MM.1S (cell line): ENCODE data around the gene VPS29.

Experiments
- DNase-seq: peaks from one replicate; pipeline ENCODE4 v3.0.0-alpha.2; 2015
- H2AFZ ChIP-seq: fragments of 300-600 bp; sonication (generic); 2 replicates; pipeline ENCODE4 v1.6.0; 2016; ENCODE audit warnings: antibody characterized with exemption, low read length
- H3F3A ChIP-seq: fragments of 300-600 bp; sonication (generic); 2 replicates; pipeline ENCODE4 v1.6.1; 2016; ENCODE audit warnings: mild to moderate bottlenecking, antibody characterized with exemption, low read length, moderate library complexity, mixed read lengths; ENCODE audit not compliant: insufficient read depth
- H3K27ac ChIP-seq: fragments of 300-600 bp; sonication (generic); 2 replicates; pipeline ENCODE4 v1.5.1; 2016; ENCODE audit warnings: mild to moderate bottlenecking, low read length
- H3K27me3 ChIP-seq: fragments of 300-600 bp; sonication (generic); replicated peaks from 2 replicates; pipeline ENCODE4 v1.6.0; 2016; ENCODE audit warnings: low read length; ENCODE audit not compliant: insufficient read depth
- H3K36me3 ChIP-seq: fragments of 300-600 bp; sonication (generic); replicated peaks from 2 replicates; pipeline ENCODE4 v1.6.1; 2016; ENCODE audit warnings: mild to moderate bottlenecking, low read length, mixed read lengths; ENCODE audit not compliant: insufficient read depth
- H3K4me1 ChIP-seq: fragments of 300-600 bp; sonication (generic); 2 replicates; pipeline ENCODE4 v1.6.1; 2016; ENCODE audit warnings: low read length, mixed read lengths
- H3K4me2 ChIP-seq: fragments of 300-600 bp; sonication (generic); 2 replicates; pipeline ENCODE4 v1.6.0; 2016; ENCODE audit warnings: low read depth, low read length
- H3K4me3 ChIP-seq: fragments of 300-600 bp; sonication (generic); 2 replicates; pipeline ENCODE4 v1.5.1; 2016; ENCODE audit warnings: low read length, mixed read lengths
- H3K79me2 ChIP-seq: fragments of 300-600 bp; sonication (generic); 2 replicates; pipeline ENCODE4 v1.6.1; 2016; ENCODE audit warnings: mixed run types, low read length, mixed read lengths
- H3K9ac ChIP-seq: fragments of 300-600 bp; sonication (generic); 2 replicates; pipeline ENCODE4 v1.6.1; 2016; ENCODE audit warnings: low read length, mixed read lengths
- H3K9me2 ChIP-seq: fragments of 300-600 bp; sonication (generic); replicated peaks from 2 replicates; pipeline ENCODE4 v1.6.1; 2016; ENCODE audit warnings: mild to moderate bottlenecking, low read length, mixed read lengths; ENCODE audit not compliant: insufficient read depth
- H3K9me3 ChIP-seq: fragments of 300-600 bp; sonication (generic); replicated peaks from 2 replicates; pipeline ENCODE4 v1.6.1; 2016; ENCODE audit warnings: mild to moderate bottlenecking, low read length, mixed read lengths; ENCODE audit not compliant: insufficient read depth
- H4K20me1 ChIP-seq: fragments of 300-600 bp; sonication (generic); 2 replicates; pipeline ENCODE4 v1.6.1; 2016; ENCODE audit warnings: mild to moderate bottlenecking, low read length, moderate library complexity, mixed read lengths; ENCODE audit not compliant: insufficient read depth
- CTCF ChIP-seq: fragments of 300-600 bp; sonication (generic); IDR thresholded peaks from 2 replicates; pipeline ENCODE4 v1.5.1; 2016; ENCODE audit warnings: antibody characterized with exemption, low read length, mixed read lengths
- EZH2 ChIP-seq: fragments of 300-600 bp; sonication (generic); optimal IDR thresholded peaks from 2 replicates; pipeline ENCODE3; 2017; ENCODE audit warnings: low read depth, mild to moderate bottlenecking, antibody characterized with exemption, low read length, mixed read lengths
- EZH2phosphoT487 ChIP-seq: fragments of 300-600 bp; sonication (generic); IDR thresholded peaks from 2 replicates; pipeline ENCODE4 v1.6.1; 2018; ENCODE audit warnings: antibody characterized with exemption, low read length

Gene VPS29

DNA sequence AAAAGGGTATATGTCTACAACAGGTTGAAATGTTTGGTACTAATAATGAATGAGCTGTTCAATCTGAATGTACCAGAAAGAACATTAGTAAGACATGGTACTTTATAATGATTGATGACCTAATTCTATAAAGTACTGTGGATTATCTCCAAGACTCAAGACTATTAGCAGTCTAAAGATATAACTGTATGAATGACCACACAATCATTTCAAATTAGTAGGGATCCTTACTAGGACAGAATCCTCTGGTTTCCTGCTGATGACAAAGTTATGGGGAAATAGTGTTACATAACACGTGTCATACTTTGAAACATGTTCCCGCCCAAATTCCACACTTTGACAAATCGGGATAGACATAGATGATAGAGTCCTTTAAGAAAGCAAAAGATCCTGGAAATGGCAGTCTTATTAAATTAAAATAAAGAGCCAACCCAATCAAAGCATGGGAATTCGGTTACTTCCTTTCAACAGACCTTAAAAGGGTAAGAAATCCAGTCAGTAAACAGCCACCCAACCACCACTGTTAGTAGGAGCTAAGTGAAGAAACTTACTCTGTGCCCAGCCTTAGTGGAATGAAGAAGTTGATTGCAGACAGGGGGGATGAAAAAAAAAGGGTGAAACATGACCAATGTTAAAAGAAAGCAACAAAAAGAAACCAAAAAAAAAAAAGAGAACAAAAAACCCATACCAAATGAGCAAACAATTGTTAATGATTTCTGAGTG lies 2.8 kb downstream of the VPS29 start:
- no peak for DNase-seq
- H3K36me3 ChIP-seq, result no peaks in the 10 kb centered on the region
- TF ChIP-seq CTCF (no peak), EZH2phosphoT487 (no peak), EZH2 (no peak)

GRCh38 chr12:110475426-110475825 lies 26.5 kb downstream of the VPS29 start:
- TF ChIP-seq CTCF, result no peak
- no peak for TF ChIP-seq EZH2phosphoT487
- TF ChIP-seq EZH2, result no peak
- Histone ChIP-seq H3K9me2 (no peaks in the 10 kb centered on the region), H3K9ac (no peak overlapping the region), H3K4me3 (no peak overlapping the region), H3K27ac (no peak overlapping the region), H3K4me2 (no peak overlapping the region), H3K36me3 (no peaks in the 10 kb centered on the region), H2AFZ (no peak overlapping the region), H3K79me2 (no peaks in the 10 kb centered on the region), H3K9me3 (no peaks in the 10 kb centered on the region), H4K20me1 (no peaks in the 10 kb centered on the region), H3K27me3 (no peaks in the 10 kb centered on the region), H3K4me1 (no peaks in the 10 kb centered on the region), H3F3A (no peaks in the 10 kb centered on the region)
- DNase-seq, result no peak

More for the DNA sequence above, 2.8 kb downstream of the VPS29 start:
- H3K27ac ChIP-seq, result no peak overlapping the region
- no peak overlapping the region for H2AFZ ChIP-seq
- no peaks in the 10 kb centered on the region for H4K20me1 ChIP-seq
- H3K9me2 ChIP-seq, result no peaks in the 10 kb centered on the region
- no peaks in the 10 kb centered on the region for H3K27me3 ChIP-seq
- no peak overlapping the region for H3K4me3 ChIP-seq
- no peak overlapping the region for H3K9ac ChIP-seq
- no peaks in the 10 kb centered on the region for H3F3A ChIP-seq
- no peaks in the 10 kb centered on the region for H3K9me3 ChIP-seq
- H3K79me2 ChIP-seq, result peaks cover 43% of the 10 kb centered on the region
- no peak overlapping the region for H3K4me2 ChIP-seq
- H3K4me1 ChIP-seq, result peaks cover 9% of the 10 kb centered on the region; the same call in 1 of the 2 replicates

DNA sequence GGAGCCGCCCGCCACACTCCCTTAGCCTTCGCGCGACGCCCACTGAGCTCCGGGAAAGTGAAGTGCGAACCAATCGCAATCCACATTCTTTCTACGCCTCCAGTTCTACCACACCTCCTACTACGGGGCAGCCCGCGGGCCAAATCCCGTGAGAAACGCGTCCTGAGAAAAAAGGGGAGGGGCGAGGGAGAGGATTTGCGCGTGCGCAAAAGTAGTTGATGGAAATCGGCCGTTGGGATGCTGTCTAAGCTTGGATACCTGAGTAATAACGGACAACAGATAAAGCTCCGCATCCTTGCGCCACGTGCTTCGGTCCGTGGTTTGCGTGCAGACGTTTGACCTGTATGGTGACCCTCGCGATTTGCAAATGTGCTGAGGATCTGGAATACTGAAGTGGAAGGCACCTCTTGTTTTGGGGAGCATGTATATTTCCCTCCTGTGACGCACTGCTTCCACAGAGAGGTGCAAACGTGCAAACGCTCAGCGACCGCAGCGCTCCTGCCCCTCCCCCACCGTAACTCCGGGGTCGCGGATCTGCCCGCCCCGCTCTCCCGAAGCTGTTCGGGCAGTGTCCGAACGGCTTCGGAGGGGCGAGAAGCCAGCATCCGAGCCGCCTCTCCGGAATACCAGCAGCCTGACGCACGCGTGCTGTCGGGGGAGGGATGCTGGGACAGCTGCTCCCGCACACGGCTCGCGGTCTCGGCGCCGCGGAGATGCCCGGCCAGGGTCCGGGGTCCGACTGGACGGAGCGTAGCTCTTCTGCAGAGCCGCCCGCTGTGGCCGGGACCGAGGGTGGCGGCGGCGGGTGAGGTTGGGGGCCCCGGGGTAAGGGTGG lies 33.5 kb downstream of the VPS29 start, which contains the start of the genes FAM216A and GPN3:
Gene FAM216A, plus strand, starts transcription at position 632 of the 835 bp plus-strand sequence. Its CDS starts 31 bp downstream, at position 663.
Gene GPN3, minus strand, starts transcription at position 44 of the 835 bp plus-strand sequence. CDS start 54 bp downstream, outside the sequence.
- Histone ChIP-seq H3K36me3 (no peaks in the 10 kb centered on the region), H3K9me3 (no peaks in the 10 kb centered on the region), H3K9ac (peak within 1 kb of the TSS; percentile 95), H4K20me1 (no peaks in the 10 kb centered on the region), H3K27me3 (no peaks in the 10 kb centered on the region), H2AFZ (peak within 1 kb of the TSS; percentile 77), H3F3A (peaks cover 3% of the 10 kb centered on the region; the same call in 1 of the 2 replicates), H3K4me2 (peak within 1 kb of the TSS; percentile 70), H3K27ac (peak within 1 kb of the TSS; percentile 92), H3K79me2 (peaks cover 18% of the 10 kb centered on the region), H3K4me1 (0 out of 2 replicates have a peak, but pooled peaks cover 3% of the 10 kb centered on the region), H3K9me2 (no peaks in the 10 kb centered on the region), H3K4me3 (peak within 1 kb of the TSS; percentile 69)
- DNase-seq, result peak; percentile 92
- no peak for TF ChIP-seq CTCF
- TF ChIP-seq EZH2, result no peak
- no peak for TF ChIP-seq EZH2phosphoT487
